ENCODE data around the gene HESX1.

DNA sequence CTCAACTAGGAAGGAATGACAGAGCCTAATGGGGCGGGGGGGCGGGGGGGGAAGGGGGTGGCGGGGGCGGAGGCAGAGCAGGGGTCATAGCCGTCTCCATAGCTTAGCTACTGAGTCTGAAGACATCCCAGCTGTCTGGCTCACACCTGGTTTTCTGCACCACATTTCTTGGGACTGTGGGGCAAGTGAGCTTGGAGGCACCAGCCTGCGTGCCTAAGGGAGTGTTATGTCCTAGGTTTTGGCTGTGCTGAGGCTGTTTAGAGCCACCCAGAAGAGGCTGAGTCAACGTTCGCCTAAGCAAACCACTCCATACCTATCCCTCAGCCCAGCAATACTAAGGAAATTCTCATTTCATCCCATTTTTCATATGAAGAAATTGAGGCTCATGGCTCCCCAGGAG lies 36.0 kb downstream of the HESX1 start:
- TF ChIP-seq, protein P1, sequence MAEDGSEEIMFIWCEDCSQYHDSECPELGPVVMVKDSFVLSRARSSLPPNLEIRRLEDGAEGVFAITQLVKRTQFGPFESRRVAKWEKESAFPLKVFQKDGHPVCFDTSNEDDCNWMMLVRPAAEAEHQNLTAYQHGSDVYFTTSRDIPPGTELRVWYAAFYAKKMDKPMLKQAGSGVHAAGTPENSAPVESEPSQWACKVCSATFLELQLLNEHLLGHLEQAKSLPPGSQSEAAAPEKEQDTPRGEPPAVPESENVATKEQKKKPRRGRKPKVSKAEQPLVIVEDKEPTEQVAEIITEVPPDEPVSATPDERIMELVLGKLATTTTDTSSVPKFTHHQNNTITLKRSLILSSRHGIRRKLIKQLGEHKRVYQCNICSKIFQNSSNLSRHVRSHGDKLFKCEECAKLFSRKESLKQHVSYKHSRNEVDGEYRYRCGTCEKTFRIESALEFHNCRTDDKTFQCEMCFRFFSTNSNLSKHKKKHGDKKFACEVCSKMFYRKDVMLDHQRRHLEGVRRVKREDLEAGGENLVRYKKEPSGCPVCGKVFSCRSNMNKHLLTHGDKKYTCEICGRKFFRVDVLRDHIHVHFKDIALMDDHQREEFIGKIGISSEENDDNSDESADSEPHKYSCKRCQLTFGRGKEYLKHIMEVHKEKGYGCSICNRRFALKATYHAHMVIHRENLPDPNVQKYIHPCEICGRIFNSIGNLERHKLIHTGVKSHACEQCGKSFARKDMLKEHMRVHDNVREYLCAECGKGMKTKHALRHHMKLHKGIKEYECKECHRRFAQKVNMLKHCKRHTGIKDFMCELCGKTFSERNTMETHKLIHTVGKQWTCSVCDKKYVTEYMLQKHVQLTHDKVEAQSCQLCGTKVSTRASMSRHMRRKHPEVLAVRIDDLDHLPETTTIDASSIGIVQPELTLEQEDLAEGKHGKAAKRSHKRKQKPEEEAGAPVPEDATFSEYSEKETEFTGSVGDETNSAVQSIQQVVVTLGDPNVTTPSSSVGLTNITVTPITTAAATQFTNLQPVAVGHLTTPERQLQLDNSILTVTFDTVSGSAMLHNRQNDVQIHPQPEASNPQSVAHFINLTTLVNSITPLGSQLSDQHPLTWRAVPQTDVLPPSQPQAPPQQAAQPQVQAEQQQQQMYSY (CRISPR knock-in tag; IDR thresholded peaks at IDR 0.05), result no peak
- TF ChIP-seq, protein P2, sequence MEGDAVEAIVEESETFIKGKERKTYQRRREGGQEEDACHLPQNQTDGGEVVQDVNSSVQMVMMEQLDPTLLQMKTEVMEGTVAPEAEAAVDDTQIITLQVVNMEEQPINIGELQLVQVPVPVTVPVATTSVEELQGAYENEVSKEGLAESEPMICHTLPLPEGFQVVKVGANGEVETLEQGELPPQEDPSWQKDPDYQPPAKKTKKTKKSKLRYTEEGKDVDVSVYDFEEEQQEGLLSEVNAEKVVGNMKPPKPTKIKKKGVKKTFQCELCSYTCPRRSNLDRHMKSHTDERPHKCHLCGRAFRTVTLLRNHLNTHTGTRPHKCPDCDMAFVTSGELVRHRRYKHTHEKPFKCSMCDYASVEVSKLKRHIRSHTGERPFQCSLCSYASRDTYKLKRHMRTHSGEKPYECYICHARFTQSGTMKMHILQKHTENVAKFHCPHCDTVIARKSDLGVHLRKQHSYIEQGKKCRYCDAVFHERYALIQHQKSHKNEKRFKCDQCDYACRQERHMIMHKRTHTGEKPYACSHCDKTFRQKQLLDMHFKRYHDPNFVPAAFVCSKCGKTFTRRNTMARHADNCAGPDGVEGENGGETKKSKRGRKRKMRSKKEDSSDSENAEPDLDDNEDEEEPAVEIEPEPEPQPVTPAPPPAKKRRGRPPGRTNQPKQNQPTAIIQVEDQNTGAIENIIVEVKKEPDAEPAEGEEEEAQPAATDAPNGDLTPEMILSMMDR (IDR thresholded peaks at IDR 0.05), result no peak
- no peak for TF ChIP-seq ZNF138 (CRISPR knock-in tag; conservative IDR thresholded peaks at IDR 0.05)
- TF ChIP-seq, protein P3, sequence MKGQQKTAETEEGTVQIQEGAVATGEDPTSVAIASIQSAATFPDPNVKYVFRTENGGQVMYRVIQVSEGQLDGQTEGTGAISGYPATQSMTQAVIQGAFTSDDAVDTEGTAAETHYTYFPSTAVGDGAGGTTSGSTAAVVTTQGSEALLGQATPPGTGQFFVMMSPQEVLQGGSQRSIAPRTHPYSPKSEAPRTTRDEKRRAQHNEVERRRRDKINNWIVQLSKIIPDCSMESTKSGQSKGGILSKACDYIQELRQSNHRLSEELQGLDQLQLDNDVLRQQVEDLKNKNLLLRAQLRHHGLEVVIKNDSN (CRISPR knock-in tag; IDR thresholded peaks at IDR 0.05), result no peak
- no peak for TF ChIP-seq JUN (CRISPR knock-in tag; IDR thresholded peaks at IDR 0.05)
- TF ChIP-seq TP53 (CRISPR knock-in tag; IDR thresholded peaks at IDR 0.05), result no peak

All from WTC11 (cell line).